GM21381 (cell line): ENCODE measurements around the gene ESPNL.
"Not testable (repeated sequence)": the region's sequence is repeated elsewhere in the genome, so short reads cannot be mapped to it uniquely, and the experiment has no call there.

Source experiments
- ATAC-seq: cut with Tn5 transposase; IDR thresholded peaks from one replicate; pipeline ENCODE4 v1.9.1; 2021; ENCODE audit warnings: mild to moderate bottlenecking, moderate library complexity; ENCODE audit not compliant: unreplicated experiment

Gene ESPNL

DNA sequence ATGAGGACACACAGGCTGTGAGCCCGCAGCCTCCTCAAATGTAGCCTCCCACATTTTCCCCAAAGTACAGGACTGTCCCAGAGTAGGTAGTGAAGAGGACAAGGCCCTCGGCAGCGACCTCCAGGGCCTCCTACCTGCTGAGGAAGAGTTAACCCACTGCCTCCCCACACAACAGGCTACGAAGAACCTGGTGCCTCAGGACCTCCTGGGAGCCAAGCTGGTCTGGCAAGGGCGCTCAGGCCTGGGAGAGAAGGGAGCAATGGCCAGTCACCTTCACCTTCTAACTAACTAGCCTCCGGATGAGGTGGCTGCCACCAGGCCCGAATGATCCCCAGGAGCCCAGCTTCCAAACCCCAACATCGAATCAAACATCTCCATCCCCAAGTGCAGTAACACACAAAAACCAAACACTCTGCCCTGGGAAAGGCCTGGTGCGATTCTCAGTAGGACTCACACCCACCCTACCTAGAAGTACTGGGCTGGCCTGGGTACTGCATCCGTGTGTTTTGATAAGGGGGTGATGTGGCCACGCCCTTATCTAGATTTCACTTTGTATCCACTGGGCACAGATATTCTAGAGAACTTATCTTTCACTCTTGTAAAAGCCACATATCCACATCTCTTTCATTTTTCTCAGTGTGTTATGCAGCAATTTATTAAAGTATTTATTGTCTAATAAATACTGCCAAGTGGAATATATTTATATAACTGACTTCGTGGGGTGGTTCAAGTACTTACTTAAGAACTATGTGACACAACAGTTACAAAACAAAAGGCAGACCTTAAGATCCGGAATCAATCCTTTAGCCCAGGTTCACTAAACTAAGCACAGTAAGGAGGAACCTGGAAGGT lies 68.3 kb downstream of the ESPNL start:
- no peak for ATAC-seq

DNA sequence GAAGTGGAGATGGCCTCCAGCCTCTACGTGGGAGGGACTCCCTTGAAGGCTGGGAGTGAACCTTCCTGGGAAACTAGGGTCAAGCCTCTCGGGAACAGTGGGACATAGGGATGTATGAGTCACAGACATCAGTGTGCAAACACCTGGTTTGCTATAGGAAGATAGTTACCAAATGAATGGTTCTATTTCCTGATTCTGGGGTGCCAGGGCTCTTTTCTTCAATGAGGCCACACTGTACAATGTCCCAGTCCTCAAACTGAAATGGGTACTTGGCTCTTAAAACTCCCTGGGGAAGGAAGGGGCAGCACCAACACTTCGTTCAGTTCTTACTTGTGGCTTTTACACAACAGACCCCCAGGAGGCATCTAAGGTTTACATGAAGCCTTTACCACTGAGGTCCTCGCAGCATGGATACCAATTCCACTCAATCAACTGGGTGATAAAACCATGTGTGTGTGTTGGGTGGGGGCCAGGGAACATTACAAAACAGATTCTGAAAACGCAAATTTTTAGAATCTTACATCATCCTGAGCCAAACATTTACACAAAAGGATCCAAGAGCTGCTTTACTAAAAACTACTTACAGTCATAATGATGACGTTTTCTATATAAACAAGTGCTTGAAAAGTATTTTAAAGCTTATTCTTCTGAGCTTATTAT lies 69.0 kb downstream of the ESPNL start:
- no peak for ATAC-seq

DNA sequence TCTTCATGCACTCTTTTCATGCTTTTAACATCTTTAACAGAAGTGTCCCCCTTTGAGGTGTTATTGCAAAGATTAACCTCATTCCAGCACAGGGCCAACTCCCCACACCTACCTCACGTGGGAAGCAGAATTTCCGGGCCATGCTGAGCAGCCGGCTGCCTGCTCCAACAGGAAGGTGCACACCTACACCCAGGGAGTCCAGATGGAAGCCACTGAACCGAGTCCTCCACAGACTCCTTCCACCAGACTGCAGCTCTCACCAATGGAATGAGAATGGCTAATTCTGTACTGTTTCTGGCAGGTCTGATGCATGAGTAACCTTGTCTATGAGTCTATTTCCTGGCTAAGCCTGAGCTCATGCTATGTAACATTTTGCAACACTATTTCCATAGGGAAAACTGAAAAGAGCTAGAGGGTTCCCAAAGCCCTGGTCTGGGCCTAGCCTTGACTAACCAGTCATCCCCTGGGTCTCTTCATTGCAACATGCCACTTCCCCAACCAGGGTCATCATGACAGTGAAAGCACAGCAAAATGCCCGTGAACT lies 69.6 kb downstream of the ESPNL start:
- ATAC-seq, result no peak

DNA sequence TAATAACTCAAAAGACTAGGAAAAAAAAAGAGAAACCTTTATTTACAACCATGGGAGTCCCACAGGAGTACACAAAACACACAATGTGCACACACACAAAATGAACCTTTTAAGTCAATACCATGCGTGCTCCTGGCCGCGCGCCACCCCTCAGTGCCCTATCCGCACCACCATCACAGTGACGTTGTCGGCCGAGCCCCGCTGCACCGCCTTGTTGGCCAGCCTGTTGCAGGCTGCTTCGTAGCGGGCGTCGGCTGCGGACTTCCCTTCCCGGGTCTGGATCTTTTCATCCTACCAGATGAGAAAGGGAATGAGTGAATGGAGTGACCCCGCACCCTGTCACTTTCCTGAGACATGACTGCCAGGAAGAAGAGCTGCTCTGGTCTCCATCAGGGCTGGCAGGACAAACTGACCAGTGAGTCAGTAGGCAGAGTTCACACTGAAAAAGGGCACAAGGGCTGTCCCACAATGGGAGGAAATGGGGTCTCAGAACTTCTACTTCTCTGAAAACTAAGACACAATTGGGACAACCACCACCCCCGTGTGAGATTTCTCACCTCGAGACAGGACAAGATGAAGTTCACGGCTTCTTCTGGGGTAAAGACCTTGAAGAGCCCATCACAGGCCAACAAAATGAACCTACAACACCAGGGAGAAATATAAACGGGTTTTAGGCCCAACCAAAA lies 70.4 kb downstream of the ESPNL start:
- no peak for ATAC-seq

DNA sequence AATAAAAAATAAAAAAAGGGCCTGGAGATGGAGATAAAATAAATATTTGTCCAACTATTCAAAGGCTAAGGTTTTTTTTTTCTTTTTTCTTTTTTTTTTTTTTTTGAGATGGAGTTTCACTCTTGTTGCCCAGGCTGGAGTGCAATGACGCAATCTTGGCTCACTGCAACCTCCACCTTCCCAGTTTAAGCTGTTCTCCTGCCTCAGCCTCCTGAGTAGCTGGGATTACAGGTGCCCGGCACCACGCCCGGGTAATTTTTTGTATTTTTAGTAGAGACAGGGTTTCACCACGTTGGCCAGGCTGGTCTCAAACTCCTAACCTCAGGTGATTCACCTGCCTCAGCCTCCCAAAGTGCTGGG lies 70.9 kb downstream of the ESPNL start:
- ATAC-seq, result not testable (repeated sequence)

DNA sequence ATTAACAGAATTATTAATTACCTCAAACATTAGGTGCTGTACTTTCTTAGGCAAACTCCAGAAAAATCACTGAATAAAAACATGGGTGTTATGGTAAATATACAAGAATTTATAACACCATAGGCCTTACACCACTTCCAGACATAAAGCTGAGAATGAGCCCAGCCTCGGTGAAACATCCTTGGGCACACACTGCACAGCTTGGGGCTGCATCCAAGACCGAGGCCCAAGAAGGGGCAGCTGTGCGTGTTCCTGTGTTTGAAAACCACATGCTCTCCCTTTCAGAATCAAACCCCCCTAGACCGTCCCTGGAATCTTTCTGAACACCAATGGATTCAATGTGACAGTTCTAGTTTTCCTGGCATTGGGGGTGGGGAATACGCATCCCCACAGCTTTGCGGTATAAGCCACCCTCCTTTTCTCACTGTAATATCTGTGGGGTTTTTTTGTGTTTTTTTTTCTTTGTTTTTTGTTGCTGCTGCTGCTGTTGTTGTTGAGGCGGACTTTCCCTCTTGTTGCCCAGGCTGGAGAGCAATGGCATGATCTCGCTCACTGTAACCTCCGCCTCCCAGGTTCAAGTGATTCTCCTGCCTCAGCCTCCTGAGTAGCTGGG lies 71.5 kb downstream of the ESPNL start:
- no peak for ATAC-seq

DNA sequence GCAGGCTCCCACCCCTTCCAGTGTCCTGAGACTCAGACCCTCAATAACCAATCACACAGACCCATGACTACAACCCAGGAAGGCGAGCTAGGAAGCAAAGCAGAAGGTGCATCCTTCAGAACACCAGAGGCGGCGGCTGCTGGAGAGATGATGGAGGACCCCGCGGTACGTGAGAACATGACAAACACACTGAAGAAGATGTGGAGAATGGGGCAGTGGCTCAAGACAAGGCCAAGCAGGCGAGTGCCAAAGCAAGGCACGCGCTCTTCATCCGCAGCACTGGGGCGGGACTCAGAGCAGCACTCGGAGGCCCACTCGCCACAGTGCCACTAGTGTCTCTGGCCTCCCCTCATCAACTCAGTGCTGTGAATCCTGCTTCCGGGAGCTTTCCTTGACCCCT lies 72.3 kb downstream of the ESPNL start:
- no peak for ATAC-seq

DNA sequence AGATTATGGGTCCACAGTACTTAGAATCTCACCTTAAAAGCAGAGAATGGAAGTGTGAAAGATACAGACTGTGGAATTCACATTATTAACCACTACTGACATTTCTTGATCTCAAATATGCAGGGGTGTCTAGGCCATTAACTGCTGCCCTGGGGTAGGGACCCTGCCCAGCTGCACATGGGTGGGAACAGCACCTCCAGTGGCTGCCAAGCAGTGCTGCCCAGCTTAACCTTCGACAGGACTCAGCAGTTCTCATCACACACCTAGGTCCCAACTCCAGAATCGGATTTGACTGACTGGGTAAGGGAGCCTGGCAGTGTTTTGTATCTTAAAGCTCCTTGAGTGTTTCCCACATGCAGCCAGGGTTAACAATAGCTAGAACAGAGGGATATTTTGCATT lies 73.6 kb downstream of the ESPNL start:
- no peak for ATAC-seq

DNA sequence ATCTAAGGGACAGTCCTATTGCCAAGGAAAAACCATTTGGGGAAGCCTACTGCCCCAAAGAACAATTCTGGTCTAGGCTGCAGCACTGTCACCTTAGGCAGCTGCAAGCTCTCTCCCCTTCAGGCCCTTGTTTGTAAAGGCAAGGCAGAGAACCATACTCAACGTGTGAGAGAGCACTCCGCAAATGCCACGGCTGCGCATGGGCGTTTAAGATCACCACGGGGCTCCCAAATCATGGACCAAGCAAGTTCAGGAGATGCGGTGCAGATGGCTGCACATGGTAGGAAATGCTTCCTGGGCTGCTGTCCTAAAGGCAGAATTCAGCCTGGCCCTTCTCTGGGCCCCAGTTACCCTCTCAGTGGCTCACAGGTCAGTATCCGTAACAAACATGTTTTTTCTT lies 74.2 kb downstream of the ESPNL start:
- ATAC-seq, result no peak

DNA sequence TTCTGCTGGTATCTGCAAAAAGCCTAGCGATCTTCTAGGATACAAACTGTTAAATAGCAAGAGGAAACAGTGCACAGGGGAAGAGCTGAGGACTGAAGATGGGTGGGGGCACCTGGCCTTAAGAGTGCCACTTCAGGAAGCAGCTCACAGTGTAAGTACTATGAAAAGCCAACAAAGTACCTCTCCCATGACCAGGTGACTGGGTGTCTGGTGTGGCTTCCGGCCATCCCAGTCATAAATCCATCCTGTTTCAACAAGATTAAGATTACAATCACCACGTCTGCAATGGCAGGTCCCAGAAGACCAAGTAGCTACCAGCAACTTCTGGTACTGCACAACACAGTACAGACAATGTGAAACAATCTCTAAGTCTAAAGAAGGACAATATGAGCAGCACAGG lies 74.6 kb downstream of the ESPNL start:
- ATAC-seq, result no peak

DNA sequence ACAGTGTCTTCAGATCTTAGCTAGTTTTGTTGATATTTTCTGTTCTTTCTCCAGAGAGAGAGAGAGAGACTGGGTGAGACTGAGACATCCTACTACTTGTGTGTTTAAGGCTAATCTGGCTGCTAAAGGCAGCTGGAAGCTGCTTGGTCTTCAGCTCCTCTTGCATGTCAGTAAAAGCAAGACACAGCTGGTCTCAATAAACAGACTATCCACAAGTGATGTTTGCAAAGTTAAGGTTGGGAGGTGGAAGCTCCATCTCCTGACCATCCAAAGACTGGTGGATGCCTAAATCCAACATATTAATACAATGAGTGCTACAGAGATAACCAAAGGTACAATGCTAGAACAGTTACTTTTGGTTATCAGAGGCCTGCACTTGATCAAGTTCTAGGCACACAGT lies 76.5 kb downstream of the ESPNL start:
- ATAC-seq, result no peak

DNA sequence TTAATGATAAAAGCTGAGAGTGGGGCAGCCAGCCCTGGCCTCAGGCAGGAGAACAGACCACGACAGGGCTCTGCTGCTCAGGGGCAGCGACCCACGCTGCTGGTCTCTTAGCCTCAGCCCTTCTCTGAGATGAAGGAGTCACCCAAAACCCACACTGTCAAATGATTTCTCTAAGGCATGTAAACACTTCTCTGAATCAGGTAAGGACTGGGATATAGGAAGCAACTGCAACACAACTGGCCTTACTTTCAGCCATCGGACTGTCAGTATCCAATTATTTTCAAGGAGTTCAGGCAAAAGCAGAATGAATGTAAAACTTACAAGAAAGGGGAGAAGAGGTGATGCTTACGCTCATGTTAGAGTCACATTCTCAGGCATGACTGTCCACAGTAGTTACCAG lies 80.4 kb downstream of the ESPNL start:
- no peak for ATAC-seq

DNA sequence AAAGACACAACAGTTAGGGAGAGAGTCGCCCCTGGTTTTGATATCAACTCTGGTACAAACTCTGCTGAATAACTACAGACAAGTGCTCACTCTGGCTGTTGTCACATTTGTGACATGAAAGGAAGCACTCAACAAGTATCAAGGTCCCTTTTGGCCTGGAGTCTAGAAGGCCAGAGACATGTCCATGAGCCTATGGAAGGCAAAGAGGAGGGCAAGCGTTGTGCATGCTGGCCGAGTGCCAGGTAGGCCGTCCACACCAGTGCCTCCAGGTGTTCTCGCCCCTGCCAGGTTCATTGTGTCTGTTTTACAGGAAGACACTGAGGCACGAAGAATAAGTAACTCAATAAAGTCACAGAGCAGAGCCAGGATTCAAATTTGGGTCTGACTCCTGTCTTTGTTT lies 82.2 kb downstream of the ESPNL start:
- no peak for ATAC-seq
